ENCODE data around the gene RSPO4.
"Not testable (repeated sequence)": the region's sequence is repeated elsewhere in the genome, so short reads cannot be mapped to it uniquely, and the experiment has no call there.

RSPO4 gene

GRCh38 chr20:1001911-1002681, at the start of gene RSPO4:
RSPO4 (minus strand) TSS chr20:1002311; CDS start chr20:1002164, 147 bp downstream.
- in situ Hi-C loops (cut with HindIII; ENCODE audit: low sequenced_read_pairs): no loop called here

DNA sequence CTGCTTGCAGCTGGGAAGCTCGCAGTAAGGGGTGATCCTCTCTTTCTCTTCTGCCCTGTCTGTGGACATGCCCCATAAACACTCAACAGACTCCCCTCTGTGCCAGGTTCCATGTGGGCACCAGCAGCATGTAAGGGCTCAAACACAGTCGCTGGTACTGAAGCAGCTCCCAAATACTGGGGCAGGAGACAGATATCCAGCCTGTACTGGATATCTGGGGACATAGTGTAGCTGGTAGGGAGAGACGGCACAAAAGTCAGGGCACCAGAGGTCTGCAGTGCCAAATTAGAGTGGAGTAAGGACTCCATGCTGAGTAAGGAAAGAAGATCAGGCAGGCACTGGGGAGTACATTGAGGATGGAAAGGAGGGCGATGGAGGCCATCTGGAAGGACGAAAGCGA, 48.3 kb upstream of the RSPO4 start:
- in situ Hi-C loops (cut with HindIII; ENCODE audit: low sequenced_read_pairs): no loop called here

- in situ Hi-C loops (cut with HindIII; ENCODE audit: low sequenced_read_pairs): no loop called here
Observed at GRCh38 chr20:1045860-1046418, 43.8 kb upstream of the RSPO4 start.

DNA sequence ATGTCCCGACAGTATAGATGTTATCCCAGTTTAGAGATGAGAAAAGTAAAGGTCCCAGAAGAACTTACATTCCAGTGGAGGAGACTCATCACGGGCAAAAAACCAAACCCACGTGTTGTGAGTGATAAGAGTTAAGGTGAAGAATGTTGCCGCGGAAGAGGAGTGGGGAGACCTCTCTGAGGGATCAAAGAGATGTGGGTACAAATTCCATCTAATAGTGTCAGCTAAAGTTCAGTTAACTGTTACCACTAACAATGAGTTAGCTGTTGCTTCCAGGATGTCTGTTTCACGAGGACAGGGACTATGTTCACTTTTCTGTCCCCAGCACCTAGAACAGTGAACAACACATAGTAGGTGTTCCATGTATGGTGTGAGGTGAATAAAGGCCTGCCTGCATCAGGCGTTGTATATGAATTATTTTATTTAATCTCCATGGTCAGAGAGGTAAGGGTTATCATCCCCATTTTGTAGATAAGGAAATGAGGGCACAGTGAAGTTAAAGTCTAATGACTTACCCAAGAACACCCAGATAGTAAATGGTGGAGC, 39.8 kb upstream of the RSPO4 start:
- in situ Hi-C loops (cut with HindIII; ENCODE audit: low sequenced_read_pairs): loop anchor here (5.0 kb wide), 1 partner anchor 40 kb away; no protein-coding TSS in a partner anchor

GRCh38 chr20:1038205-1038604, 36.1 kb upstream of the RSPO4 start:
- in situ Hi-C loops (cut with HindIII; ENCODE audit: low sequenced_read_pairs): no loop called here

DNA sequence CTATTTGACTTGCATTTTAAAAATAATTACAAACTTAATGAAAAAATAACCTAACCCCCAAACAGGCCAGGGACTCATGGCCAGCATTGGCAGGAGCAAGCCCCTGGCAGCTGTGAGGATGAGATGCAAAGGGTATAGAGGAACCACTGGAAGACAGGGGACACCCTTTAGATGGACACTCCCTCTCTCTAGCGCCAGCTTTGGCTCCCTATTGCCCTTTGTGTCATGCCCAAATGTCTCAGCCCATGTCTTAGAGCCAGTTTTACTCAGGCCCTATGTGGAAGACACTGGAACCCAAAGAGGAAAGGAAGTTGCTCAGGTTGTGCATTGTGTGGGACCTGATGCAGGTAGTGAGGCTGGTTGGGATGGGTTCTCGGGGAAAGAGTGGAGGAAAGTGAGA, 34.9 kb upstream of the RSPO4 start:
- in situ Hi-C loops (cut with HindIII; ENCODE audit: low sequenced_read_pairs): no loop called here

DNA sequence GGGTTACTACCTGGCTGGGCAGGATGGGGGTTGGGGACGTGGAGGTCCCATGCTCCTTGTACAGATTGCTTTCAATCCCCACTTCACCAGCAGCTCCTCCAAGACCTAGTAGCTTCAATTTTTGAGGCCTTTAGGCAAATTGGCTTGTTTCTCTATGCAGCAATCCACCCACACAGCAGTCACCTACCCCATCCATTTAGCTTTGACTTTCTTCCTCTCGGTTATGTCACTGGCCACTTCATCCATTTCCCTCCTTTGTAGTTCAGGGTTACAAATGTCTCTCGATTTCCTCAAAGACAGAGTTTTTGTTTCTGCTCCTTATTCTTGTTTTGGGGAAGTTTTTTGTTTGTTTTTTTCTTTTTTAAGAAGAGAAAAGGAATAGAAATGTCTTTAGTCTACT, 33.4 kb upstream of the RSPO4 start:
- in situ Hi-C loops (cut with HindIII; ENCODE audit: low sequenced_read_pairs): no loop called here

GRCh38 chr20:1034415-1034789, 32.3 kb upstream of the RSPO4 start:
- in situ Hi-C loops (cut with HindIII; ENCODE audit: low sequenced_read_pairs): no loop called here

GRCh38 chr20:1033751-1034414, 31.8 kb upstream of the RSPO4 start:
- in situ Hi-C loops (cut with HindIII; ENCODE audit: low sequenced_read_pairs): no loop called here

- in situ Hi-C loops (cut with HindIII; ENCODE audit: low sequenced_read_pairs): no loop called here
Observed at GRCh38 chr20:1029980-1030379, 27.9 kb upstream of the RSPO4 start.

GRCh38 chr20:1026214-1026613, 24.1 kb upstream of the RSPO4 start:
- in situ Hi-C loops (cut with HindIII; ENCODE audit: low sequenced_read_pairs): not testable (repeated sequence)

DNA sequence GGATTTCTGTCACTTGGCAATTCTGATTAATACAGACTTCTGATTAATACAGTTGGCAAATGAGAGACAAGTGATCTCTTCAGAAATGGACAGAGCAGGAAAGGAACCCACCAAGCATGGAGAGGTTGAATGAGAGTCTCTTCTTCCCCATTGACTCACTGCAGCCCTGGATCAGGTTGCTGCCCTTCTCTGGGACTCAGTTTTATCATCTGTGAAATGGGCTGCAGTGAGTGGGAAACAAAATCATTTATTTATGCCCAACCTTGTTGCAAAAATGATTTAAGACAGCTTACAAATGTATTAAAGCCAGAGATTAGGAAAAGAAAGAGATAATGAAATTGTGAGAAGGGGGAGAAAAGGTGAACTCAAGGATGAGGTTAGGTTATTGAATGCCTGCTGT, 20.8 kb upstream of the RSPO4 start:
- in situ Hi-C loops (cut with HindIII; ENCODE audit: low sequenced_read_pairs): no loop called here

DNA sequence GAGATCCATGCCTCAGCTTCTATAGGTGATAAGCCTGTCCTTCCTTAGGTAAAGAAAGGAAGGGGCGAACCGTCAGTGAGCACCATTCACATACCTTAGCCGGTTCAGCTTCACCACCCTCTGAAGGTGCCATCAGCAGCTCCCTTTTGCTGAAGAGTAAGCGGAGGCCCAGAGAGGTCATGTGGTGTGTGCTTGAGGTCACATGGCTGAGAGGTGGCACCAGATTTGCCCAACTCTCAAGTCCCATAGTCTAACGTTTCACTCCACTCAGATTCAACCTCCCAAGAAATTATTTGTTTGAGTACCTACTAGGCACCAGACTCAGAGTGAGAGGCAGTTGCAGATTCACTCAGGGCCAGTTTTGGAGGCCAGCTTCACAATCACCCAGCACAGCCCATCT, 18.5 kb upstream of the RSPO4 start:
- in situ Hi-C loops (cut with HindIII; ENCODE audit: low sequenced_read_pairs): no loop called here

DNA sequence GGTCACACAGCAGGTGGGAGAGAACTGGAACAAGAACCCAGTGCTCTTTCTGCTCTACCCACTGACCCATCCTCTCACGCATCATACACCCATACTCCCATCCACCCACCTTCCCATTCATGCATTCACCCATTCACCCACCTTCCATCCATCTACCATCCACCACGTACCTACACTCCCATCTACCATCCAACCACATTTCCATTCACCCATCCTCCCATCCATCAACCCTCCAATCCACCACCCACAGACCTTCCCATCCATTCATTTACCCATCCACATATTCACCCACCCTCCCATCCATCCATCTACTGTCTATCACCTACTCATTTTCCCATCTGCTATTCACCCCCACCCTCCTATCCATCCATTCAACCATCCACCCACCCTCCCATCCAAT, 17.2 kb upstream of the RSPO4 start:
- in situ Hi-C loops (cut with HindIII; ENCODE audit: low sequenced_read_pairs): no loop called here

DNA sequence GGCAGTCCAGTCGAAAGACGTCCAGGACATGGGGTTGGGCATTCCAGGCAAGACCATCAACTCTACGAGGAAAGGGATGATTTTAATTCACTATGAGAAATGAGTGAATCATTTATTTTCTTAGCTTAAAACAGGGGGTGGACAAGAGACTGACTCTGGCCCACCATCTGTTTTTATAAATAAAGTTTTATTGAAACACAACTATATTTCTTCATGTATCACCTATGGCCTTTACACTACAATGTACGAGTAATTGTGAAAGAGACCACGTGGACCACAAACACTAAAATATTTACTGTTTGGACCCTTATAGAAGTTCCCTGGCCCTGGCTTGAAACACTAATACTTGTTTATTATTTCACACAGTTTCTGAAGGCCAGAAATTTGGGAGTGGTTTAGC, 15.6 kb upstream of the RSPO4 start:
- in situ Hi-C loops (cut with HindIII; ENCODE audit: low sequenced_read_pairs): no loop called here

- in situ Hi-C loops (cut with HindIII; ENCODE audit: low sequenced_read_pairs): no loop called here
Observed at GRCh38 chr20:1015181-1015580, 13.1 kb upstream of the RSPO4 start.

GRCh38 chr20:1014471-1014870, 12.4 kb upstream of the RSPO4 start:
- in situ Hi-C loops (cut with HindIII; ENCODE audit: low sequenced_read_pairs): no loop called here

- in situ Hi-C loops (cut with HindIII; ENCODE audit: low sequenced_read_pairs): no loop called here
Observed at GRCh38 chr20:1013566-1014340, 11.6 kb upstream of the RSPO4 start.

- in situ Hi-C loops (cut with HindIII; ENCODE audit: low sequenced_read_pairs): no loop called here
Observed at GRCh38 chr20:1012359-1013168, 10.5 kb upstream of the RSPO4 start.

DNA sequence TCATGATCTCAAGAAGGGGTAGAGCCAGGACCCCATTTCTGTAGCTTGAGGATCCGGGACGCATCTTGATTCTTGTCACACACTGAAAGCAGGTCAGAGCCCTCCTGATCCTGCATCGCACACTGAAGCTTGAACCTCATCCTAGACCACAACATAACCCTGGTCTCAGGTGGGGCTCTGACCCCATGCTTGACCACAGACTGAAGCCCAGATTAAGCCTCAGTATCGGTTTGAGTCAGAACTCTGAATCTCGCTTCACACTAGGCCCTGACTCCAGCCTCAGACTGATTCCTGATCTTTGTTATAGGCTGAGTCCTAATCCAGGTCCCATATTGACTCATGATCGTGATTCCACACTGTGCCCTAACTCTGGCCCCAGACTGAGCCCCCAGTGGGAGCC, 8.5 kb upstream of the RSPO4 start:
- in situ Hi-C loops (cut with HindIII; ENCODE audit: low sequenced_read_pairs): no loop called here
